Neuronal stem cell (in vitro differentiated cells): Measurements from ENCODE around the gene MEGF6.

ENCODE experiments used
- DNase-seq: peaks from one replicate; pipeline ENCODE4 v3.0.0-alpha.2; 2013; ENCODE audit warnings: low spot score
- H2AFZ ChIP-seq: one replicate; pipeline ENCODE4 v1.6.1; 2013; ENCODE audit warnings: mild to moderate bottlenecking, low read length, inconsistent platforms
- H2AK5ac ChIP-seq: 2 replicates; pipeline ENCODE4 v1.6.1; 2013; ENCODE audit warnings: low read depth, mild to moderate bottlenecking, inconsistent platforms, low read length, moderate library complexity, mixed read lengths
- H2BK120ac ChIP-seq: 2 replicates; pipeline ENCODE4 v1.6.1; 2013; ENCODE audit warnings: low read depth, mild to moderate bottlenecking, inconsistent platforms, low read length, moderate library complexity, mixed read lengths
- H2BK12ac ChIP-seq: one replicate; pipeline ENCODE4 v1.6.1; 2013; ENCODE audit warnings: low read length, inconsistent platforms
- H2BK15ac ChIP-seq: 2 replicates; pipeline ENCODE4 v1.6.1; 2013; ENCODE audit warnings: mild to moderate bottlenecking, low read length, inconsistent platforms, mixed read lengths
- H2BK5ac ChIP-seq: one replicate; pipeline ENCODE4 v1.6.1; 2013; ENCODE audit warnings: inconsistent platforms, mild to moderate bottlenecking, low read length, moderate library complexity
- H3K14ac ChIP-seq: one replicate; pipeline ENCODE4 v1.6.1; 2013; ENCODE audit warnings: low read length, inconsistent platforms
- H3K18ac ChIP-seq: 2 replicates; pipeline ENCODE4 v1.6.1; 2013; ENCODE audit warnings: low read length, inconsistent platforms
- H3K23ac ChIP-seq: 2 replicates; pipeline ENCODE4 v1.6.1; 2013; ENCODE audit warnings: low read depth, mild to moderate bottlenecking, mixed read lengths, low read length, inconsistent platforms; ENCODE audit not compliant: poor library complexity
- H3K27ac ChIP-seq: replicated peaks from 3 replicates; pipeline ENCODE4 v1.5.1; 2013; ENCODE audit warnings: low read length, inconsistent platforms
- H3K27me3 ChIP-seq, 3 experiments: 2 replicates each; pipeline ENCODE4 v1.6.1; 2013; ENCODE audit warnings: low read length in 3 of 3, mild to moderate bottlenecking in 2 of 3, inconsistent platforms in 1 of 3, low read depth in 1 of 3, mixed read lengths in 1 of 3, moderate library complexity in 1 of 3; ENCODE audit not compliant: control insufficient read depth in 3 of 3, insufficient read depth in 3 of 3
- H3K36me3 ChIP-seq, 2 donors: replicated peaks in 1 of 2; 2 replicates each; pipeline ENCODE4 v1.6.1; 2013; ENCODE audit warnings: low read length in 2 of 2; ENCODE audit not compliant: control insufficient read depth in 2 of 2, insufficient read depth in 2 of 2
- H3K4ac ChIP-seq: 2 replicates; pipeline ENCODE4 v1.6.1; 2013; ENCODE audit warnings: inconsistent platforms, mild to moderate bottlenecking, low read length, moderate library complexity
- H3K4me1 ChIP-seq, 2 donors: 1 replicate in 1 of 2; 2 replicates in 1 of 2; pipeline ENCODE4 v1.6.1; 2013; ENCODE audit warnings: low read length in 2 of 2, low read depth in 1 of 2; ENCODE audit not compliant: control insufficient read depth in 2 of 2, insufficient read depth in 1 of 2
- H3K4me2 ChIP-seq: one replicate; pipeline ENCODE4 v1.6.1; 2013; ENCODE audit warnings: mild to moderate bottlenecking, low read length, inconsistent platforms; ENCODE audit not compliant: insufficient read depth, poor library complexity, severe bottlenecking
- H3K4me3 ChIP-seq, 2 donors: 2 replicates each; pipeline ENCODE4 v1.5.1; 2013; ENCODE audit warnings: low read length in 2 of 2, mild to moderate bottlenecking in 2 of 2, inconsistent platforms in 1 of 2, moderate library complexity in 1 of 2
- H3K79me1 ChIP-seq: one replicate; pipeline ENCODE4 v1.6.1; 2013; ENCODE audit warnings: low read depth, mild to moderate bottlenecking, inconsistent platforms, low read length, moderate library complexity
- H3K9ac ChIP-seq: one replicate; pipeline ENCODE4 v1.6.1; 2013; ENCODE audit warnings: mild to moderate bottlenecking, low read depth, low read length, inconsistent platforms; ENCODE audit not compliant: poor library complexity
- H3K9me3 ChIP-seq, 2 donors: replicated peaks in 1 of 2; 2 replicates each; pipeline versions ENCODE3 to v1.6.1; 2013; ENCODE audit warnings: low read length in 2 of 2, mild to moderate bottlenecking in 2 of 2, inconsistent platforms in 1 of 2, low read depth in 1 of 2, mixed read lengths in 1 of 2, moderate library complexity in 1 of 2; ENCODE audit not compliant: control insufficient read depth in 2 of 2, insufficient read depth in 1 of 2
- H4K8ac ChIP-seq: one replicate; pipeline ENCODE4 v1.6.1; 2013; ENCODE audit warnings: low read depth, mild to moderate bottlenecking, inconsistent platforms, low read length, moderate library complexity
- H4K91ac ChIP-seq: one replicate; pipeline ENCODE4 v1.6.1; 2013; ENCODE audit warnings: low read length, low read depth, mild to moderate bottlenecking, inconsistent platforms; ENCODE audit not compliant: poor library complexity
- WGBS, 2 donors: extraction: QIAGEN DNeasy Blood & Tissue Kit; methylation state at CpG; one replicate each; pipeline ENCODE4 v1.1.7; 2013; ENCODE audit warnings: missing lambda C conversion rate in 2 of 2, mixed read lengths in 1 of 2; ENCODE audit not compliant: insufficient read length in 2 of 2, insufficient replicate concordance in 1 of 2; ENCODE audit errors: extremely low coverage in 2 of 2; 5-methylcytosine and 5-hydroxymethylcytosine counted together

The MEGF6 gene

GRCh38 chr1:3636080-3636479 is 24.8 kb upstream of the MEGF6 start:
- H2BK5ac ChIP-seq, result no peak overlapping the region
- no peak overlapping the region for H2BK15ac ChIP-seq
- H3K4me1 ChIP-seq, result peaks cover 0 to 11% of the 10 kb centered on the region in 2 donors
- no peak overlapping the region for H4K91ac ChIP-seq
- no CpG with 5 or more reads among the region's 14 CpGs for WGBS, 2 donors
- no peak overlapping the region for H3K23ac ChIP-seq
- no peak overlapping the region for H2BK12ac ChIP-seq
- peaks cover 21 to 79% of the 10 kb centered on the region in 2 donors for H3K36me3 ChIP-seq
- H3K27ac ChIP-seq, result no peak overlapping the region
- H2AFZ ChIP-seq, result no peak overlapping the region
- no peaks in the 10 kb centered on the region for H3K79me1 ChIP-seq
- H3K18ac ChIP-seq, result no peak overlapping the region
- no peak overlapping the region for H4K8ac ChIP-seq
- DNase-seq, result no peak
- H3K4me3 ChIP-seq, result no peak overlapping the region
- no peak overlapping the region for H3K4ac ChIP-seq
- H2AK5ac ChIP-seq, result no peak overlapping the region
- no peak overlapping the region for H2BK120ac ChIP-seq
- no peak overlapping the region for H3K4me2 ChIP-seq
- no peaks in the 10 kb centered on the region for H3K27me3 ChIP-seq
- no peak overlapping the region for H3K14ac ChIP-seq
- no peaks in the 10 kb centered on the region for H3K9me3 ChIP-seq
- H3K9ac ChIP-seq, result no peak overlapping the region

GRCh38 chr1:3634059-3634800 is 22.9 kb upstream of the MEGF6 start:
- H4K8ac ChIP-seq, result no peak overlapping the region
- no peak overlapping the region for H2BK120ac ChIP-seq
- H3K9ac ChIP-seq, result no peak overlapping the region
- H3K4me1 ChIP-seq, result peaks cover 0 to 11% of the 10 kb centered on the region in 2 donors
- H2BK5ac ChIP-seq, result peak overlapping the region; percentile 48
- H3K4me2 ChIP-seq, result no peak overlapping the region
- peaks cover 29 to 87% of the 10 kb centered on the region in 2 donors for H3K36me3 ChIP-seq
- no peak overlapping the region for H3K18ac ChIP-seq
- H2BK12ac ChIP-seq, result peak overlapping the region; percentile 10
- no peak overlapping the region for H3K4me3 ChIP-seq
- no CpG with 5 or more reads among the region's 22 CpGs for WGBS, 2 donors
- H3K23ac ChIP-seq, result peak overlapping the region; percentile 61
- no peak overlapping the region for H3K4ac ChIP-seq
- peak overlapping the region; percentile 31 for H2AK5ac ChIP-seq
- no peak overlapping the region for H2AFZ ChIP-seq
- H3K9me3 ChIP-seq, result no peaks in the 10 kb centered on the region
- H2BK15ac ChIP-seq, result no peak overlapping the region
- H3K27ac ChIP-seq, result no peak overlapping the region
- H3K79me1 ChIP-seq, result no peaks in the 10 kb centered on the region
- no peaks in the 10 kb centered on the region for H3K27me3 ChIP-seq
- no peak for DNase-seq
- no peak overlapping the region for H4K91ac ChIP-seq
- H3K14ac ChIP-seq, result no peak overlapping the region

GRCh38 chr1:3633344-3634058 is 22.2 kb upstream of the MEGF6 start:
- Histone ChIP-seq H3K36me3 (peaks cover 34 to 87% of the 10 kb centered on the region in 2 donors), H3K4me2 (no peak overlapping the region), H2AFZ (no peak overlapping the region), H2BK5ac (peak overlapping the region; percentile 48), H2AK5ac (peak overlapping the region; percentile 70), H2BK12ac (peak overlapping the region; percentile 10), H3K4me1 (peaks cover 0 to 11% of the 10 kb centered on the region in 2 donors), H3K4me3 (no peak overlapping the region), H3K9ac (peak overlapping the region; percentile 60), H3K27me3 (no peaks in the 10 kb centered on the region), H2BK120ac (no peak overlapping the region), H2BK15ac (peak overlapping the region; percentile 49), H4K8ac (no peak overlapping the region), H3K14ac (no peak overlapping the region), H3K4ac (no peak overlapping the region), H3K23ac (peak overlapping the region; percentile 65), H3K79me1 (no peaks in the 10 kb centered on the region), H3K9me3 (no peaks in the 10 kb centered on the region), H4K91ac (no peak overlapping the region), H3K18ac (no peak overlapping the region), H3K27ac (no peak overlapping the region)
- no peak for DNase-seq
- WGBS, 2 donors, result no CpG with 5 or more reads among the region's 28 CpGs

- no peaks in the 10 kb centered on the region for H3K79me1 ChIP-seq
- H2AFZ ChIP-seq, result no peak overlapping the region
- peak overlapping the region; percentile 56 for H2BK15ac ChIP-seq
- no peak for DNase-seq
- no peak overlapping the region for H3K27ac ChIP-seq
- H3K36me3 ChIP-seq, result peaks cover 35 to 87% of the 10 kb centered on the region in 2 donors
- H2BK5ac ChIP-seq, result peak overlapping the region; percentile 26
- no peak overlapping the region for H3K4me3 ChIP-seq
- peak overlapping the region; percentile 67 for H2BK120ac ChIP-seq
- no peak overlapping the region for H3K4me2 ChIP-seq
- peak overlapping the region; percentile 2 for H3K18ac ChIP-seq
- peaks cover 0 to 11% of the 10 kb centered on the region in 2 donors for H3K4me1 ChIP-seq
- no peaks in the 10 kb centered on the region for H3K9me3 ChIP-seq
- H3K27me3 ChIP-seq, result no peaks in the 10 kb centered on the region
- H2BK12ac ChIP-seq, result no peak overlapping the region
- H2AK5ac ChIP-seq, result peak overlapping the region; percentile 53
- WGBS, 2 donors, result no CpG with 5 or more reads among the region's 26 CpGs
- no peak overlapping the region for H4K91ac ChIP-seq
- no peak overlapping the region for H3K23ac ChIP-seq
- no peak overlapping the region for H4K8ac ChIP-seq
- H3K4ac ChIP-seq, result no peak overlapping the region
- H3K14ac ChIP-seq, result peak overlapping the region; percentile 14
- peak overlapping the region; percentile 55 for H3K9ac ChIP-seq
Observed at GRCh38 chr1:3632716-3633343, 21.5 kb upstream of the MEGF6 start.
